Stomach (tissue), 4 donors: ENCODE results near the gene ULK4.

Experiments
- POLR2A ChIP-seq, 4 donors: fragments of 450-650 bp; IDR thresholded peaks; one replicate each; pipeline ENCODE4 v1.6.1; 2016; ENCODE audit warnings: antibody characterized with exemption in 4 of 4, control low read depth in 2 of 4, mild to moderate bottlenecking in 1 of 4, moderate library complexity in 1 of 4
- TF ChIP-seq, protein P1 (sequence below), 7 experiments: fragments of 450-650 bp in 4 of 7; fragments of 200-600 bp in 3 of 7; sonication (generic) in 3 of 7; IDR thresholded peaks; one replicate each; pipeline ENCODE4 v1.5.1; 2016 to 2019; ENCODE audit warnings: antibody characterized with exemption in 7 of 7, control low read depth in 2 of 7, mild to moderate bottlenecking in 1 of 7

DNA sequence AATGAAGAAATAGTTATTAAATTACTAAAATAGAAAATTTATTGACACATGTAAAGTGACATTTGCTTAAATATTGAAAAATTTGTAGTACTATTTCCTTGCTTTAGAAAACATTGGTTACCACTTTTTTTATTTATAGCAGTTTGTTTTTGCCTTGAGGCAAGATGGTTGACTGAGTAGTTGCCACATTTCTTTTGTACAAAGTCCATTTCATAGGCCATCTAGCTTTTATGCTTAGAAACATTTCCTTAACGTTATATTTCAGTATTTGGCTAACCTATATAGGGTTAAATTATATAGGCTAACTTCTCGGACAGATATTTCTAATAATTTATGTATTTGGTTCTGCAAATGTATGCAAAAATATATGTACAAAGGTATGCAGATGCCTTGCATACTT lies 745.5 kb downstream of the ULK4 start:
- TF ChIP-seq, protein P1, sequence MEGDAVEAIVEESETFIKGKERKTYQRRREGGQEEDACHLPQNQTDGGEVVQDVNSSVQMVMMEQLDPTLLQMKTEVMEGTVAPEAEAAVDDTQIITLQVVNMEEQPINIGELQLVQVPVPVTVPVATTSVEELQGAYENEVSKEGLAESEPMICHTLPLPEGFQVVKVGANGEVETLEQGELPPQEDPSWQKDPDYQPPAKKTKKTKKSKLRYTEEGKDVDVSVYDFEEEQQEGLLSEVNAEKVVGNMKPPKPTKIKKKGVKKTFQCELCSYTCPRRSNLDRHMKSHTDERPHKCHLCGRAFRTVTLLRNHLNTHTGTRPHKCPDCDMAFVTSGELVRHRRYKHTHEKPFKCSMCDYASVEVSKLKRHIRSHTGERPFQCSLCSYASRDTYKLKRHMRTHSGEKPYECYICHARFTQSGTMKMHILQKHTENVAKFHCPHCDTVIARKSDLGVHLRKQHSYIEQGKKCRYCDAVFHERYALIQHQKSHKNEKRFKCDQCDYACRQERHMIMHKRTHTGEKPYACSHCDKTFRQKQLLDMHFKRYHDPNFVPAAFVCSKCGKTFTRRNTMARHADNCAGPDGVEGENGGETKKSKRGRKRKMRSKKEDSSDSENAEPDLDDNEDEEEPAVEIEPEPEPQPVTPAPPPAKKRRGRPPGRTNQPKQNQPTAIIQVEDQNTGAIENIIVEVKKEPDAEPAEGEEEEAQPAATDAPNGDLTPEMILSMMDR (IDR thresholded peaks at IDR 0.05), result no peak
- TF ChIP-seq POLR2A (IDR thresholded peaks at IDR 0.05), result no peak
